GM21529 (cell line): Measurements from ENCODE around the gene IRAK1.

Experiments
- ATAC-seq: cut with Tn5 transposase; IDR thresholded peaks from one replicate; pipeline ENCODE4 v1.9.1; 2021; ENCODE audit not compliant: unreplicated experiment

IRAK1 gene

DNA sequence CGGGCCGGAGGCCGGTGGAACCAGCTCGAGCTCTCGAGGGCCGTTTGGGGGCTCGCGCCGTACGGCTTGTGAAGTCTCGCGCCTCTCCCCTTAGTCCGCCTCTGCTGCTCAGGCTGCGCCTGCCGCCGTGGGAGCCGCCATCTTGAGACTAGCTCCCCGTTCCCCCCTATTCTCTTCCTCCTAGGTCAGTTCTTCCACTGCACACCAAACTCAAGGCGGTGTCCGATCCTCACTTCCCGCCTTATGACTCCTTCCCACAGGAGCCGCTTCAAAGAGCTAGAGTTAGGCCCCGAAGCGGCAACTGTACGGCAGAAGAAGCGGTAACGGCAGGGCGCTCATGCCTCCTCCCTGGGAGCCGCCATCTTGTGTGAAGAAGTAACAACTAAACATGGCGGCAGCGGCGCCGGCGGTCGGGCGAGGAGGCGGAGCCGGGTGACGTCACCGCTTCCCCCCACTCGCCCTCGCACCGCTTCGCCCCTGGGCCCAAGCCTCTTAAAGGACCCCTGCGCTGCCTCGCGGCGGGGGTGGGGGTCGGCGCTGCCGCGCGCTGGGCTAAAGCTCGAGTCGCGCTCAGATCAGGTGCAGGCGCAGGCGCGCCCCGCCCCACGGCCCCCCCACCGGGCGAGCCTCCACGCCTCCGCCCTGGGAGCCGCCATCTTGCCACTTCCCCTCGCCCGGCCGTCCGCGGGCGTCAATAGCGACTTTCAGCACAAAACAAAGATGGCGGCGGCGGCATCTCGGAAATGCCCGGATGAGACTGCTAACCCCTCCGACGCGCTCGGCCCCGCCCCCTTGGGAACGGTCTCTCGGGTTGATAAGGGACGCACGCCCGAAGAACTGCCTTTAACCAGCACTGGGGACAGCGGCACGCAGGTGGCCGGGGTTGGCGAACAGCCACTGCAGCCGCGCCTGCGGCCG lies 48.0 kb downstream of the IRAK1 start, which contains the start of gene HCFC1:
HCFC1 (minus strand) TSS at position 369 of the 918 bp plus-strand sequence. CDS start 978 bp downstream, outside the sequence.
- peak; percentile 42 for ATAC-seq

DNA sequence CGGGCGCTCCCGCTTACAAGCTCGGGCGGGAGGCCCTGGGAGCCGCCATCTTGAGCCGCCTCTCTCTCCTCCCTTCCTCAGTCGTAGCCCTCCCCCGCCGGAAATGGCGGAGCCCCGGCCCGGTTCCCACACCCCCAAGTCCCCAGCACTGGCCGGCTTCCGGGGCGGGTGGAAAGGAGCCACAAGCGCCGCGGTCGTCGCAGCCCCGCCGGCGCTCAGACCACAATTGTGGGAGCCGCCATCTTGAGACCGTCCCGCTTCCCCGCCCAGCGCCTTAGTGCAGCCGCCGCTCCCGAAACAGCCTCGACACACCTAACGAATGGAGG lies 48.6 kb downstream of the IRAK1 start:
- peak; percentile 41 for ATAC-seq

DNA sequence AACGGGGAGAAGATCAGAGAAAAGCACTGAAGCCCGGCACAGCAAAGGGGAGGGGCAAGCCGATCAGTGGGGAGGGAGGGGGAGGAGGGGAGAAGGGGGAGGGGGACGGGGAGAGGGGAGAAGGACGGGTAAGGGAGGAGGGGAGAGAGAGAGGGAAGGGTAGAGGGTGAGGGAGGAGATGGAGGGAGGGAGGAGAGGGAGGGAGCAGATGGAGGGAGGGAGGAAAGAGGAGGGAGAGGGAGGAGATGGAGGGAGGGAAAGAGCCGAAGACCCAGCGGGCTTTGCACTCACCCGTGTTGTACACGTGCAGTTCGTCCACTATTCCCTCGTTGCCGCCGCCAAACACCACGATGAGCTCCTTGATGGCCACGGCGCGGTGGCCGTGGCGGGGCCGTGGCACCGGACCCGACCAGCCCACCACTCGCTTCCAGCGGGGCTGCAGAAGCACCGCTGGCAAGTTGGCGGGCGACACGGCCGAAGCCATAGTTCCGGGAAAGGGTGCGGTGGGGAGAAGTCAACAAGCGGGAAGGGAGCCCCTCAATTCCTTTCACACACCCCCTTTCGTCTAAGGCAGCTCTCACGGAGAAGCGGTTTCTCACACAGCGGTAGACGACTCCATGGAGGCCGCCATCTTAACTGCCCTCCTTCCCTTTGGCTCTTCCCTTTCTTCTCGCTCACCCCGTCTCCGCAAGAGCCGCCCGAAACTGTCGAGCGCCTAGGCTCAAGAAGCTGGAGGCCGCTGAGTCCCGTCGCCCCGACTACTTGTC lies 49.2 kb downstream of the IRAK1 start:
- peak; percentile 11 for ATAC-seq

DNA sequence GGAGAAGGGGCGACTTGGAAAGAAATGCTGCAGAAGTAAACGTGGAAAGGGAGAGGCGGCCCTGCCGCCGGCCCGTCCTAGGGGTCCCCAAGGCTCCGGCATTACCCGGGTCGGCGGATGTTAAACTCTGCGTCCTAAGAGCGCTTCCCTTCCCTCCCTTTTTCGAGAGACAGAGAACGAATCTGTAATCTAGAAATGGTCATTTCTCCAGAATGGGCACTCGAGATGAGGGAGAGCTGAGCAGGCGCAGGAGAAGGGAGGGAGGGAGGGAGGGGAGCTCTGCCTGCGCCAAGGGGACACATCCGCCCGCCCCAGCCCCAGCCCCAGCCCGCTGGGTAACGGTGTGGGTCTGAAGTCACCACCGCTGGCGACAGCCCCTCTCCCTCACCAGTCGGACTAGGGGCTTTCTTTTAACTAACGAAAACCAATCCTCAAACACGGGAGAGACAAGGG lies 49.8 kb downstream of the IRAK1 start:
- ATAC-seq = no peak

DNA sequence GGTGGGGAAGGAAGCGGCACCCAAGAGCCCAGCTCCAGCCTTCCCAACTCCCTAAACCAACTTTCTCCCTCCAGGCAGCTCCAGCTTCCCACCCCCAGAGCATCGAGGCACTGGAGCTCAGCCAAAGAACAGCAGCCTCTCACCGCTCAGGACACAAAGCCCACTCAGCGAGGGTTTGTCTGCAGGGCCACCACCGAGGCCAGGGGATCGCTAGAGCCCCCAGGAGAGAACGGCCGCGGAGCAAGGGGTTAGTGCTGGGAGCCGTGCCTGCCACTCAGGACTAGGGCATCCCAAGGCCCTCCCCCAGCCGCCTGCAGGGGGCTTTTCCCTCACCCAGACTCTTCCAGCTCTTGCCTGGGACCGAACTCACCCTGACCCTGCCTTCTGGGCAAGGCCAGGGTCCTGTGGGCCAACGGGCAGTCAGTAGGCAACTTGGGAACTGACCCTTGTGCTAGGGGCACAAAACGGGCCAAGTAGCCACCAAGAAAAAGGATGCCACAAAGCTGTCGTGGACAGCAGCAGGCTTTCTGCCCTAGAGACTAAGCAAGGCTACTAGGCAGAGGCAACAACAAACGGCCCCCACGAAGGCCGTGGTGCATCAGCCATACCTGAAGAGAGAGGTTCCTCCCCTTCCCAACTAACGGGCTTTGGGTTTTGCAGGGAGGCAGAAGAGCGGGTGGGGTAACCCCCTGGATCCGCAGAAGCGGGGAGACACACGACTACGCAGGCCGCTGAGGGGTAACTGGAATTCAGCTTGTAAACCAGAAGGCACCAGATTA lies 50.4 kb downstream of the IRAK1 start:
- no peak for ATAC-seq

DNA sequence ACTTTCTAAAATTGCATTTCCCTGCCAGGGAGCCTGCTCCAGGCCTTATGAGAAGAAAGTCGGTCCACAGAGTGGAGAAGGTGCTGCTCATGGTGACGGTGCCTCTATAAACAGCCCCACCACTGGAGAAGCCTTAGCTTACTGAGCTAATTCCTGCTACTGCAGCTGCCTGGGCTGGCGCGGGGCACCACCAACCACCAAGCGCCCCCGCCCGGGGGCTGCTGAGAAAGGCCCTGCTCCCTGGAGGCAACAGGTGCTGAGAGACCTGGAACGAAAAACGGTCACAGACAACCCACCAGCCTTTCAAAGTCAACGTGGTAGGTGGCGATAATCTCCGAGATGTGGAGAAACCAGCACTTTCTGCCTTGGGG lies 51.0 kb downstream of the IRAK1 start:
- no peak for ATAC-seq

DNA sequence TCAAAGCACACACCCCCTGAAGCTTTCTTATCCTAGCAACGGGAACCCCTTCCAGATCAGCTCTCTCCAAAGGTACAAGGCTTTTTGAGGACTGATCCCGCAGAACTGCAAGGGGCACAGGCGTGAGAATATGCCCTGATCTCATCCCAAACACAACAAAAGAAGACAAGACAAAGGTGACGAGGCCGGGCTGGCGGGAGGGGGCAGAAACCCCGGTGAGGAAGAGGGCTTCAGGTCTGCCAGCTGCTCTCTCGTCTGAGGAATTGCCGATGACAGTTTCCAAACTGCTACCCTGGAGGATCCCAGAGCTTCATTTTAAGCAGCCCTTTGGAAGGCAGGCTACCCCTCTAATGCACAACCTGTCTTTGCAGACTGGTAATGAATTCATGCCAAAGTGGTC lies 51.4 kb downstream of the IRAK1 start:
- no peak for ATAC-seq

DNA sequence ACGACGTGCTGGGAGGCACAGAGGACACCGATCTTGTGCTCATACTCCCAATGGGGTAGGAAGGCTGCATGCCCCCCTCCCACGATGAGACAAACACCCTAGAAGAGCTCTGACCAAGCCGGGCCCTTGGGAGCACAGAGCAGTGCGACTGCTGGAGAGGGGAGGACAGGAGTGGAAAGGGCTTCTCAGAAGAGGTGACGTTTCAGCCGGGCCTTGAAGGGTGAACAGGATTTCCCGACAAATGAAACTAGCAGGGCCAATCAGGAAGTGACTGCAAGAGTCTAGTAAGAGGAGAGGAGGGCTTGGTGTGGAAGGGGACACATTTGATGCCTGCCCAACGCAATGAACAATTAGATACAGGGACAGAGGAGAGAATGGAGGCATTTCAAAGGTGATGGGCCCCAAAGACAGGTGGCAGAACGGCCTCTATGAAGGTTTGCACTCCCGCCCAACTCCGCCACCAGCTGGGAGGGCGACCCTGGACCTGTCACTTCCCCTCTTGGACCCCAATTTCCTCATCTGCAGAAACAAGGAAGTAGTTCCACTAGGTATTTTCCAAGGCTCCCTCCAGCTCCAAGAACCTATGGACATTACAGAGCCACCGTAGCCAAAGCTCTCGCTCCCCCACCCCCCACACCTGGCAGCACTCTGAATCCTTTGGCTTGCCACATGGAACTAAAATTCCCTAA lies 52.0 kb downstream of the IRAK1 start:
- ATAC-seq = no peak

DNA sequence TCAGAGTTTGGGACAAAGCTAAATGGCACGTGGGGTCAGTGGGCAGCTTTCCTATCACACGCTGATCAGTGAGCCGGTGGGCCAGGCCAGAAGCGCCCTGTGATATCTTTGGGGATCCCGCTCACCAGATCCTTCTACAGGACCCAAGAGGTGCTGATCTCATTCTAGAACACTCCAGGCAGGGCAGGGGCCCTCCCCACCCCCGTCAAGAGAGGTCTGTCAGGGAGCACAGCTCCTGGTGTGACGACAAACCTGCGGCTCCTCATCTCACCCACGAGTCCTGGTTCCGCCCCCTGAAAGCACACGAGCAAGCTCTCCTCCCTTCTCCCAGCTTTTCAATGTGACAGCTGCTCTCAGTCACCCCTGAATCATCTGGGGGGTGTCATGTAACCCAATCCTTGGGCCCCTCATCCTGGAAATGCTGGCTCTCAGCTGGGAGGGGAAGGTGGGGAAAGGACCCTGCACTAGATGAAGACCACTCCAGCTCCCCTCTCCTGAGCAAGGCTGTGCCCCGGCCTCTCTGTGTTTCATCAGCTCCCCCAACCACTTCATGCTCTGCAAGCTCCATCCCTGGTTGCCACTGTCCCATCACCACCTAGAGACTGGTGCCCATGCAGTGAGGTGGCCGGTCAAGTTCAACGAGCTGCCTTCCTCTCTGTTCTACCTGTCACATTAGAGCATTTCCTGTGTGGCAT lies 52.7 kb downstream of the IRAK1 start:
- no peak for ATAC-seq

DNA sequence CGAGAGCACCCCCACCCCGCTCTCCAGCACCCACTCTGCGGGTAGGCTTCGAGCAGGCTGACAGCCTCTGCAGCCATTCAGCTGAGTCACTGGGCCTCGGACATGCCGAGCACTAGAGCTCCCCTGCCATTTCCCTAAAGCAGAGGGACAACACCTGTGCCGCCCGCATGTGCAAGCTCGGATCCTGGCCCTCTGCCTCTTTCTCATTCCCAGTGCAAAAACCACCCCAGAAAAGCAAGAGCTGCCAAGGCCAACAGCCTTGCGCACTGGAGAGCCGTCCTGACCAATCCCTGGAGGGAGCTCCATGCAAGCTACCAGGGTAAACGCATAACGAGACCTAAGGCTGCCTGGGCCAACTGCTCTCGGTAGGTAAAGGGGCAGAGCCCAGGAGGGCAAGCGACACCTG lies 53.4 kb downstream of the IRAK1 start:
- ATAC-seq = no peak

DNA sequence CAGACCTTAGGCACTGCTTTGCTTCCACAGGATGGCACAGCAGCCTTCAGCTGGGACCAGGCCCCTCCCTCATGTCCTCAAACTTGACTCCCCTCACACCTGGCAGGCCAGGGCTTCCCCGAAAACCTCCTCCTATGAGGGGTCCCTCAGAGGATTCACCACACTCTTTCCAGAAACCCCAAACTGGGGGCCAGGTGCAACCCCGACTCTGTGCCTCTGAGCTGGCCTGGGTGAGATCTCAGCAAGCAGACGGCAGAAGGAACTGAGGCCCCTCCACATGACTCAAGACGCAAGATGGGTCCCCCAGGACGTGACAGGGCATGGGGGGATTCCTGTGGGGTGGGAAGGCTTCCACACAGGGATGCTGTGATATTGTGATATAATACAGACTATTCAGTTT lies 54.3 kb downstream of the IRAK1 start:
- no peak for ATAC-seq

DNA sequence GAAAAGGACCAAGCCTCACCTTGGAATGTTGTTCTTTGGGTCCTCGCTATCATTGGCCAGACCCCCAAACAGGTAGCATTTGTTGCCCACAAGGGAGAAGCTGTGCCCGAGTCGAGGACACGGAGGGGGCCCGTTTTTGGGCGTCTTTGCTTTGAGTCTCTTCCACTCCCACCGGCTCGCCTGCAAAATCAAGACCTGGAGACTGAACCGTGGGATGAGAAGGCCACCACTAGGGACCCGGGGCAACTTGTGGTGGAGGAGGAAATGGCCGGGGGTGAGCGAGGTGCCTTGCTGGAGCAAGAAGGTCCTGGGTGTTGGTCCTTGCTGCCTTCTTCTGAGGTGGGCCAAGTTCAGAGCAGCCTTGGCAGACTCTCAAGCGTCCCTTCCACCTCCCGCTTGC lies 55.6 kb downstream of the IRAK1 start:
- ATAC-seq = no peak

DNA sequence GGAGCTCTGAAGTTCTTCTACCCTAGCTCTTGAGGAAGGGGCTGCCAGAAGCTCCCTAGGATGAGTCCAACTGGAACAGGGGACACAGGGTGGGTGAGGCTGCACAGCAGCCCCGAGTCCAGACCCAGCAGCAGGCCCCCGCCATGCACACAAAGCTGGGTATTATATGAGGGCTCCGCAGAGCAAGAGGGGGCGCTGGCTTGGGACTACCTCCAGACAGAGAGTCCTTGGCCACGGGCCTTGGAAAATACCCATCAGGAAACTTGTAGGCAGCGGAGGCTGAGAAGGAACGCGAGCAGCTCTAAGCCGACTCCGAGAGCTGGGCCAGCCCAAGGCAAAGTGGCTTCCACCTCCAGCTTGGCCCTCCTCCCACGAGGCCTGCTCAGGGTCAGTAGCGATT lies 56.2 kb downstream of the IRAK1 start:
- no peak for ATAC-seq

DNA sequence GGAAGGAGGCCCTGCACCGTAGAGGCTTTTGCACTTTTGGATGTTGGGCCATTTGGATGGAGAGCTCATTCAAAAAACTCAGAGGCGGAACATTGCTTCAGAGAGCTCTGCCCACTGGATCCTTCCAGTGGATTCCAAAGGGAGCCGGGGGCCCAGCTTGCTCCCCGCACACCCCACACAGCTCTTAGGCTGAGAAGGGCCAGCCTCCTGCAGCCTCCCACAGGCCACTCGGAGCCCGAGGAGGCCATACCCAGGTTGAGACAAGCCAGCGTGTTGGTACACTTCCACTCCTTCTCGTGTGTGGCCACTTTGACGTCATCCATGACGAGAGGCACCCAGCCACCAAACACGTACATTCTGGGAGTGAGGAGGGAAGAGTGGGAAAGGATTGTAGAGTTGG lies 58.4 kb downstream of the IRAK1 start:
- no peak for ATAC-seq

DNA sequence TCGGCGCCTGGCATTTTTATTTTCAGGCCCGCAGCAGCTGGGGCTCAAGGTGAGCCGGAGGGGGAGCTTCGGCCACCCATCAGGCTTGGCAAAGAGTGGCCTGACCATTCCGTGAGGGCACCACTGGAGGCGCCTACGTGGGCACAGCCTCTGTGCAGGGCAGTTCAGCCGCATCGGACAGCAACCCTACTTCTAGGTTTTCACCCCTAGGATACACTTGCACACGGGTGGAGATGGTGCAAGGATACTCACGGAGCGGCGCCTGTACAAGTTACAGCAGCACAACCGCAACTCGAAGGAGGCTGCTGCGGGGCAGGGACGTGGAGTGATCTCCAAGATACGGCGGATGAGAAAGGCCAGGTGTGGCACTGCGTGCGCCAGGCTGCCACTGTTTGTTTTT lies 58.9 kb downstream of the IRAK1 start:
- no peak for ATAC-seq
